ENCODE measurements around the gene MYCBPAP. TPM values are rescaled to one million over a fixed set of nuclear protein-coding genes. Genes with fewer than 3 reads are reported as not detected.

The MYCBPAP gene
- total RNA-seq, 3 donors from 2014 or later, result 0.66 to 1.9 (median 1.3) TPM

GRCh38 chr17:50550661-50551432 lies 42.6 kb downstream of the MYCBPAP start:
- Histone ChIP-seq H3K27me3 (no peaks in the 10 kb centered on the region), H3K4me1 (peaks cover 0 to 3% of the 10 kb centered on the region in 2 donors), H3K4me3 (no peak overlapping the region), H3K36me3 (no peaks in the 10 kb centered on the region), H3K9me3 (no peaks in the 10 kb centered on the region), H3K27ac (peak overlapping the region; percentile 57 to 76)
- TF ChIP-seq CTCF (IDR thresholded peaks at IDR 0.05) (peak; percentile 34 to 80 (median 63)), POLR2AphosphoS5 (IDR thresholded peaks at IDR 0.05) (peak in 1 of 3 donors; percentile 23), POLR2A (IDR thresholded peaks at IDR 0.05) (no peak)
- intact Hi-C loops (cut with DNase I; ENCODE audit: low total_unique reads), result no loop called here
- peak; percentile 55 to 77 for DNase-seq (ENCODE audit: low spot score in 2 of 2)

- Histone ChIP-seq H3K27me3 (no peaks in the 10 kb centered on the region), H3K9me3 (no peaks in the 10 kb centered on the region), H3K4me3 (no peak overlapping the region), H3K27ac (peak overlapping the region in 1 of 2 donors; percentile 76), H3K4me1 (peaks cover 0 to 3% of the 10 kb centered on the region in 2 donors), H3K36me3 (no peaks in the 10 kb centered on the region)
- no peak for DNase-seq (ENCODE audit: low spot score in 2 of 2)
- intact Hi-C loops (cut with DNase I; ENCODE audit: low total_unique reads), result no loop called here
- no peak for TF ChIP-seq POLR2AphosphoS5 (IDR thresholded peaks at IDR 0.05)
- TF ChIP-seq POLR2A (IDR thresholded peaks at IDR 0.05), result no peak
- TF ChIP-seq CTCF (IDR thresholded peaks at IDR 0.05), result no peak
These were observed 43.2 kb downstream of the MYCBPAP start for GRCh38 chr17:50551433-50551815.

GRCh38 chr17:50551884-50552283 lies 43.6 kb downstream of the MYCBPAP start:
- Histone ChIP-seq H3K36me3 (no peaks in the 10 kb centered on the region), H3K27me3 (no peaks in the 10 kb centered on the region), H3K9me3 (no peaks in the 10 kb centered on the region), H3K4me3 (no peak overlapping the region), H3K27ac (no peak overlapping the region), H3K4me1 (peaks cover 0 to 3% of the 10 kb centered on the region in 2 donors)
- DNase-seq (ENCODE audit: low spot score in 2 of 2), result no peak
- TF ChIP-seq POLR2A (IDR thresholded peaks at IDR 0.05) (no peak), POLR2AphosphoS5 (IDR thresholded peaks at IDR 0.05) (no peak), CTCF (IDR thresholded peaks at IDR 0.05) (no peak)
- intact Hi-C loops (cut with DNase I; ENCODE audit: low total_unique reads), result no loop called here

- no peak for DNase-seq (ENCODE audit: low spot score in 2 of 2)
- Histone ChIP-seq H3K27me3 (peaks cover 0 to 2% of the 10 kb centered on the region in 2 donors), H3K9me3 (no peaks in the 10 kb centered on the region), H3K4me1 (no peaks in the 10 kb centered on the region), H3K36me3 (no peaks in the 10 kb centered on the region), H3K4me3 (no peak overlapping the region), H3K27ac (no peak overlapping the region)
- intact Hi-C loops (cut with DNase I; ENCODE audit: low total_unique reads), result no loop called here
- no peak for TF ChIP-seq POLR2AphosphoS5 (IDR thresholded peaks at IDR 0.05)
- TF ChIP-seq CTCF (IDR thresholded peaks at IDR 0.05), result no peak
- no peak for TF ChIP-seq POLR2A (IDR thresholded peaks at IDR 0.05)
These were observed 46.0 kb downstream of the MYCBPAP start for GRCh38 chr17:50554201-50554600.

GRCh38 chr17:50556803-50557202 lies 48.6 kb downstream of the MYCBPAP start:
- DNase-seq (ENCODE audit: low spot score in 2 of 2), result no peak
- TF ChIP-seq CTCF (IDR thresholded peaks at IDR 0.05) (no peak), POLR2A (IDR thresholded peaks at IDR 0.05) (no peak), POLR2AphosphoS5 (IDR thresholded peaks at IDR 0.05) (no peak)
- Histone ChIP-seq H3K36me3 (no peaks in the 10 kb centered on the region), H3K9me3 (no peaks in the 10 kb centered on the region), H3K27me3 (peaks cover 3 to 23% of the 10 kb centered on the region in 2 donors), H3K4me3 (no peak overlapping the region), H3K27ac (peak overlapping the region in 1 of 2 donors; percentile 26), H3K4me1 (peaks cover 0 to 9% of the 10 kb centered on the region in 2 donors)
- intact Hi-C loops (cut with DNase I; ENCODE audit: low total_unique reads), result no loop called here
